GM10248 (cell line): ENCODE results near the gene NEK6.

Source experiments
- CTCF ChIA-PET: fragments of 300-600 bp; sonication (Branson Sonifier 250); formaldehyde crosslinking; extraction: SDS; loops from one replicate; lab custom pipeline; 2021; ENCODE audit warnings: antibody characterized with exemption; lab: Yijun Ruan, JAX
- POLR2A ChIA-PET: fragments of 350-650 bp; sonication (Branson Sonifier 250); formaldehyde crosslinking; extraction: SDS; loops from one replicate; lab custom pipeline; 2020; ENCODE audit warnings: antibody characterized with exemption; lab: Yijun Ruan, JAX
- DNase-seq: peaks from one replicate; pipeline ENCODE4 v3.0.0; 2012; ENCODE audit errors: extremely low spot score
- TF ChIP-seq, protein P1 (sequence below): IDR thresholded peaks from 2 replicates; pipeline ENCODE4 v1.5.1; 2012; ENCODE audit warnings: mild to moderate bottlenecking, low read depth; ENCODE audit errors: extremely low read depth, missing control alignments, control extremely low read depth

The NEK6 gene

DNA sequence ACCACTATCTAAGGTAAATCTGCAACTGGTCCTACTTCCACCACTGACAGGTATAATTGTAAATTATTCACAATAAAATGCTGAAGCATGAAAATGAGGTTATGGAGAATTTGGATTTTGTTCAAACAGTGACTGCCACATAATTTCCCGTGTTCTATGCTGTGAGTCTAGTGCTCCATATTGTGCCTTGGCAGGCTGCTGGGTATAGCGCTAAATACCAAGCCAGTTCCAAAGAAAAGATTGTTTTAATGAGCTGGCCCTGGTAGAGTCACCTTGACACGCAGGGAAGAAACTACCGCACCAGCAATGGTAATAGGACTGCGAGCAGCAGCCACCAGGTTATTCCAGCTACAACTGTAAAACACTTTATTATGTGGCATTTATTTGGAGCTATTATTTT, 127.1 kb downstream of the NEK6 start:
- no peak for DNase-seq
- TF ChIP-seq, protein P1, sequence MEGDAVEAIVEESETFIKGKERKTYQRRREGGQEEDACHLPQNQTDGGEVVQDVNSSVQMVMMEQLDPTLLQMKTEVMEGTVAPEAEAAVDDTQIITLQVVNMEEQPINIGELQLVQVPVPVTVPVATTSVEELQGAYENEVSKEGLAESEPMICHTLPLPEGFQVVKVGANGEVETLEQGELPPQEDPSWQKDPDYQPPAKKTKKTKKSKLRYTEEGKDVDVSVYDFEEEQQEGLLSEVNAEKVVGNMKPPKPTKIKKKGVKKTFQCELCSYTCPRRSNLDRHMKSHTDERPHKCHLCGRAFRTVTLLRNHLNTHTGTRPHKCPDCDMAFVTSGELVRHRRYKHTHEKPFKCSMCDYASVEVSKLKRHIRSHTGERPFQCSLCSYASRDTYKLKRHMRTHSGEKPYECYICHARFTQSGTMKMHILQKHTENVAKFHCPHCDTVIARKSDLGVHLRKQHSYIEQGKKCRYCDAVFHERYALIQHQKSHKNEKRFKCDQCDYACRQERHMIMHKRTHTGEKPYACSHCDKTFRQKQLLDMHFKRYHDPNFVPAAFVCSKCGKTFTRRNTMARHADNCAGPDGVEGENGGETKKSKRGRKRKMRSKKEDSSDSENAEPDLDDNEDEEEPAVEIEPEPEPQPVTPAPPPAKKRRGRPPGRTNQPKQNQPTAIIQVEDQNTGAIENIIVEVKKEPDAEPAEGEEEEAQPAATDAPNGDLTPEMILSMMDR, result no peak
- POLR2A ChIA-PET, result no interaction called here
- CTCF ChIA-PET, result interaction anchor here (0.8 to 6.9 kb wide), 3 partner anchors 8 to 259 kb away, joined by 3 to 36 read pairs (median 5); no protein-coding TSS in a partner anchor

DNA sequence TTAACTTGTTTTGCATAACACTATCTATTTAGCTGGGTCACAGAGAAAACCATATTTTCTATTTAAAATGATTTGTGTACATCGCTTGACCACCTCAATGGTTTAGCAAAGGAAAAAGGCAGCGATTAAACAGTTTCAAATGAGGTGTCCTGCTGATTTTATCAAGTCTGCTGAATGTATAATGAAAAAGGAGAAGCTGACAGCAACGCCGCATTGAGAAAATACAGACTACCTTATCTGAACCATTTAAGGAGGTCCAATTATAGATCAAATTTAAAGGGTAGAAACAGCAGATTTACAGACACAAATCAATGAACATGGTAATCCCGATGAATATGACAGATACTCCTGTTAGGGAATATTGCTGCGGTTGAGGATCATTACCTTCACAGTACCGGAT, 127.9 kb downstream of the NEK6 start:
- CTCF ChIA-PET, result interaction anchor here (6.9 kb wide), 1 partner anchor 259 kb away, joined by 36 read pairs; no protein-coding TSS in a partner anchor
- TF ChIP-seq, protein P1, result no peak
- POLR2A ChIA-PET, result no interaction called here
- no peak for DNase-seq

DNA sequence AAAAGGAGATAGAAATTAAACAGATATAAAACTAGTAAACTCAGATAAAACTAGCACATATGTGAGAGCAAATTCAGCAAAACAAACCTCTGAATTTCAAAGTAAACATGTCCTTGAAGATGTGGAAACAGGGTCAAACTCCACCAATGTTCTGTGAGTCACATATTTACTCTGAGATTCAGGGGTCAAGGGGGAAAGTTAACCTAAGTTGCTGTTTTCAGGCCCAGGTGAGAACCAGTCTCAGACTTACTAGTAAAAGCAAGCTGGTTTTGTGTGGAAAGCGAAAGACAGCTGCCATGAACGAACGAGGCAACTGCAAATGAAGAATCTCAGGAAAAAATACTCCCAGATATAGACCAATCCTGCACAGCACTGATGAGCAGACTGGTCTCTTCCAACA, 128.5 kb downstream of the NEK6 start:
- ChIA-PET CTCF (interaction anchor here (0.6 to 6.9 kb wide), 8 partner anchors 9 to 1104 kb away, joined by 3 to 36 read pairs (median 5); no protein-coding TSS in a partner anchor), POLR2A (no interaction called here)
- TF ChIP-seq, protein P1, result no peak
- DNase-seq, result no peak

DNA sequence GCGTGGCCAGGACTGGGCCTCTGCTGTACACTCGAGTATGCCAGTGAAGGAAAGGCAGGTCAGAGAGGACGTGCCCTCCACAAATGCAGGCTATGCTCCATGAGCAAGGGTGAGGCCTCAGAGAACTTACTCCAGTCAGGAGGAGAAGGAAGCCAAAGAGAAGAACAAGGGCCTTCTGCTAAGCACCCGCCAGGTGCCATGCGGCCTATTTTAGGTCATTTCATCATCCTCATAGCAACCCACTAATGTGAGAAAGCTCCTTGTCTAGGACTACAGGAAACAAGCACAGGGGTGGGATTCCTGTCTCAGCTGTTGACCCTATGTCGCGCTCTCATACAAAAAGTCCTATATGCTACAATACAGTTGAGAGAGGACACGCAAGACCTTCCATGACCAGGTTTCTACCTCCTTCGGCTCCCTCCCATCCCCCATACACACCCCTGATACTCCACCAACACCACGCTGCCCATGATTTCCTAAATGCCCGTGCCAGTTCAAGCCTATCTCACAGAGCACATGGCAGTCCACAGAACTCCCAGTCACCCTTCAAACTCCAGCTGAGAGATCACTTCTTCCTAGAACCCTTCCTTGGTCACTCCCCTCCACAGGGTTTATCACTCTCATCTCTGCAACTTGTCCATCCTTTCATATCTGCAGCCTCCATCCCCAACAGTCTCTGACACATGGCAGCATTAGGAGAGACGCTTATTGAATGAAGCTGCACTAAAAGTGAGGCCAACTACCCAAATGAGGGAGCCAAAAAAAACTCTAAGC, 130.7 kb downstream of the NEK6 start:
- DNase-seq, result no peak
- TF ChIP-seq, protein P1, result no peak
- POLR2A ChIA-PET, result no interaction called here
- CTCF ChIA-PET, result interaction anchor here (1.1 to 6.9 kb wide), 9 partner anchors 10 to 262 kb away, joined by 3 to 36 read pairs (median 5); no protein-coding TSS in a partner anchor

DNA sequence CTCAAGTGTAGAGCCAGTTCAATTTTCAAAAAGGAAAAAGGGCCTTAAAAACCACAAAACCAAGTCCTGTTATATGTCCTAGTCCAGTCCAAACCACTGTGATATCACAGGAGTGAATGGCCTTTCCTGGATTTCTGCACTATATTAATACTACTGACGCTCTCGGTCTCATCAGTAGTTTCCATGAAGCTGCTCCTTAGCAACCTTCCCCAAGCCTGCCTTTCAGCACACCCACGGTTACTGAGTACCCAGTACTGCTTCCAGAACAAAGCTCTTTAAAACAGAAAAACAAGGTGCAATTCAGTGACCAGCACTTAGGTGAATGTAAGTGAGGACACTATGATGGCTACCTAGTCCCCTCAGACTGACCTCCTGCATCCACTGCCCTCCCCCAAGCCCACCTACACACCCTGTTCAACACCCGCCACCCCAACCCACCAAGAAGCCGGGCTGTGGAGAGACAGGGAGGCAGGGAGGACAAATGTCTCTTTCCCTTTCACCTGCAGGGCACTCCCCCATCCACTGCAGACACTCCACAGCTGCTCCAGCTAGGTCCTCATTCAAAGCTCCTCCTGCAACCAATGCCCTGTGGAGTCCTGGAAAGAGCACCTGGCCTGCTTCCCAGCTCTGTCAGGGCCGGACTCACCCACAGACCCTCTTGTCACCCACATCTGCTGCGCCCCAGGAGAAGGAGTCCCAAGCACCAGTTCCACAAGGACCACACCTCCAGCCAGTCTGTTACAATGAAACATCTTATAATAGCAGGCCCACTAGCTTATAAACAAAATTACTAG, 131.6 kb downstream of the NEK6 start:
- DNase-seq, result no peak
- CTCF ChIA-PET, result interaction anchor here (1.1 to 6.9 kb wide), 6 partner anchors 11 to 263 kb away, joined by 3 to 36 read pairs (median 5); no protein-coding TSS in a partner anchor
- POLR2A ChIA-PET, result no interaction called here
- TF ChIP-seq, protein P1, result no peak
